ENCODE measurements around the gene OR1M1. TPM values are rescaled to one million over a fixed set of nuclear protein-coding genes. Genes with fewer than 3 reads are reported as not detected.
A peak's percentile ranks its signal among the peaks of the same experiment; 100 is the strongest.

OR1M1 gene
- total and polyA plus RNA-seq, 9 of the 15 experiments (the other 6 are each of a cell fraction or from before 2014, with no cell fraction given): not detected

DNA sequence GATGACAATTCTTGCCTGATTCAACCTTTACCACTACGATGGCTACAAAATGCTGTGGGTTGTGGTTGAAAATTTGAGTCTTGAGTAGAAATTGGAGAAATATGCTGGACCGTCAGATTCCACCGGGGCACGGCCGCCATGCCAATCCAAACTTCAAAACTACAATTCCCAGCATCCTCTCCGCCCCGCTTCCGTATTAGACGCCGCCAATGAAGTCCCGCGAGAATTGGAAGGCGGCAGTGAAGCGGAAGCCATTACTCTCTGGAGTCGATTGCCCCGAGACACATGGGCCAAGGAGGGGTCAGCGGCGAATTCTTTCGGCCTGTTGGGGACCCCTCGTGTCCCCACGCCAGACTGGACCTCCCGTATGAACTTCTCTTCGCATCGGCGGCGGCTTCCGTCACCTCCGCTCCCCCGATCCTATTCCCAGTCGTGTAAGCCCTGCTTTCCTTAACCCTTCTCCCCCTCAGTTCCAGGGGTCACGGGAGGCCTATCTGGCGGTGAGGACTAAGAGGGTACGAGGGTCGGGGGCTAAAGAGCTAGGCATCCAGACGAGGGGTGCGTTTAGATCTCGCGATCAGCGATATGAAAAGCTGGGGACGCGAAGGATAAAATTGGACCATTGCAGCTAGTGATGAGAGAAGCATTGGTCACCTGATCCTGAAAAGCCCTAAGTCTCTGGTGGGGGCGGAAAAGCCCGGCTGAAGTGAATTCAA, 53.5 kb downstream of the OR1M1 start, which contains the start of gene ZNF317 (continued):
- TF ChIP-seq, protein P1, sequence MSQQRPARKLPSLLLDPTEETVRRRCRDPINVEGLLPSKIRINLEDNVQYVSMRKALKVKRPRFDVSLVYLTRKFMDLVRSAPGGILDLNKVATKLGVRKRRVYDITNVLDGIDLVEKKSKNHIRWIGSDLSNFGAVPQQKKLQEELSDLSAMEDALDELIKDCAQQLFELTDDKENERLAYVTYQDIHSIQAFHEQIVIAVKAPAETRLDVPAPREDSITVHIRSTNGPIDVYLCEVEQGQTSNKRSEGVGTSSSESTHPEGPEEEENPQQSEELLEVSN (IDR thresholded peaks at IDR 0.05; ENCODE audit: borderline replicate concordance in 1 of 2, extremely low read depth in 1 of 2, insufficient read depth in 1 of 2, insufficient read length in 1 of 2, low read depth in 1 of 2, low read length in 1 of 2, poor library complexity in 1 of 2, severe bottlenecking in 1 of 2): peak; percentile 50 to 77
- TF ChIP-seq ZNF280A (IDR thresholded peaks at IDR 0.05; ENCODE audit: low read depth, partially characterized antibody) (no peak), HMGN3 (IDR thresholded peaks at IDR 0.05; ENCODE audit: borderline replicate concordance, extremely low read depth, insufficient read length, low read depth, low read length) (no peak), ZNF436 (CRISPR knock-in tag; IDR thresholded peaks at IDR 0.05) (no peak), TBP (optimal IDR thresholded peaks at IDR 0.05; ENCODE audit: low read depth, low read length) (peak; percentile 85), ZC3H4 (CRISPR knock-in tag; IDR thresholded peaks at IDR 0.05; ENCODE audit: borderline replicate concordance) (no peak), THAP12 (CRISPR knock-in tag; IDR thresholded peaks at IDR 0.05) (no peak), ZNF77 (CRISPR knock-in tag; IDR thresholded peaks at IDR 0.05) (no peak), NFXL1 (CRISPR knock-in tag; IDR thresholded peaks at IDR 0.05) (no peak), CEBPB (tag; IDR thresholded peaks at IDR 0.05) (no peak), HDAC2 (IDR thresholded peaks at IDR 0.05) (0 out of 2 replicates have a peak, but pooled peaks have one; percentile 59), KLF10 (CRISPR knock-in tag; IDR thresholded peaks at IDR 0.05) (no peak), ZNF589 (CRISPR knock-in tag; IDR thresholded peaks at IDR 0.05; ENCODE audit: low read depth) (0 out of 2 replicates have a peak, but pooled peaks have one; percentile 54), PHF20 (IDR thresholded peaks at IDR 0.05; ENCODE audit: partially characterized antibody) (peak; percentile 89), ZNF184 (CRISPR knock-in tag; IDR thresholded peaks at IDR 0.05) (no peak)
- TF ChIP-seq, protein P2, sequence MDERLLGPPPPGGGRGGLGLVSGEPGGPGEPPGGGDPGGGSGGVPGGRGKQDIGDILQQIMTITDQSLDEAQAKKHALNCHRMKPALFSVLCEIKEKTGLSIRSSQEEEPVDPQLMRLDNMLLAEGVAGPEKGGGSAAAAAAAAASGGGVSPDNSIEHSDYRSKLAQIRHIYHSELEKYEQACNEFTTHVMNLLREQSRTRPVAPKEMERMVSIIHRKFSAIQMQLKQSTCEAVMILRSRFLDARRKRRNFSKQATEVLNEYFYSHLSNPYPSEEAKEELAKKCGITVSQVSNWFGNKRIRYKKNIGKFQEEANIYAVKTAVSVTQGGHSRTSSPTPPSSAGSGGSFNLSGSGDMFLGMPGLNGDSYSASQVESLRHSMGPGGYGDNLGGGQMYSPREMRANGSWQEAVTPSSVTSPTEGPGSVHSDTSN (CRISPR knock-in tag; IDR thresholded peaks at IDR 0.05; ENCODE audit: low read depth): no peak
- TF ChIP-seq, protein P2 (tag; conservative IDR thresholded peaks at IDR 0.05; ENCODE audit: low read depth): 0 out of 2 replicates have a peak, but pooled peaks have one; percentile 5
- TF ChIP-seq, protein P3, sequence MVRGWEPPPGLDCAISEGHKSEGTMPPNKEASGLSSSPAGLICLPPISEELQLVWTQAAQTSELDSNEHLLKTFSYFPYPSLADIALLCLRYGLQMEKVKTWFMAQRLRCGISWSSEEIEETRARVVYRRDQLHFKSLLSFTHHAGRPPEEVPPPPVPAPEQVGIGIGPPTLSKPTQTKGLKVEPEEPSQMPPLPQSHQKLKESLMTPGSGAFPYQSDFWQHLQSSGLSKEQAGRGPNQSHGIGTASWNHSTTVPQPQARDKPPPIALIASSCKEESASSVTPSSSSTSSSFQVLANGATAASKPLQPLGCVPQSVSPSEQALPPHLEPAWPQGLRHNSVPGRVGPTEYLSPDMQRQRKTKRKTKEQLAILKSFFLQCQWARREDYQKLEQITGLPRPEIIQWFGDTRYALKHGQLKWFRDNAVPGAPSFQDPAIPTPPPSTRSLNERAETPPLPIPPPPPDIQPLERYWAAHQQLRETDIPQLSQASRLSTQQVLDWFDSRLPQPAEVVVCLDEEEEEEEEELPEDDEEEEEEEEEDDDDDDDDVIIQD (CRISPR knock-in tag; IDR thresholded peaks at IDR 0.05): no peak

Data from K562 (cell line).